CD4-positive, alpha-beta T cell (primary cell): Measurements from ENCODE around the gene PRPSAP2. TPM values are rescaled to one million over a fixed set of nuclear protein-coding genes. Genes with fewer than 3 reads are reported as not detected.
"Not testable (repeated sequence)": the region's sequence is repeated elsewhere in the genome, so short reads cannot be mapped to it uniquely, and the experiment has no call there.

Experiments used
- ATAC-seq: fragments of 200-7000 bp; cut with Tn5 transposase; one replicate; pipeline ENCODE4 v1.10.0; 2022; ENCODE audit warnings: mild to moderate bottlenecking; ENCODE audit not compliant: poor library complexity
- CTCF ChIA-PET: fragments of 350-600 bp; sonication (Branson Sonifier 250); formaldehyde crosslinking; loops from one replicate; lab custom pipeline; 2021; ENCODE audit warnings: antibody characterized with exemption, inconsistent platforms; lab: Charles Lee
- POLR2A ChIA-PET: fragments of 350-600 bp; sonication (Branson Sonifier 250); formaldehyde crosslinking; loops from one replicate; lab custom pipeline; 2021; ENCODE audit warnings: antibody characterized with exemption, inconsistent platforms; lab: Charles Lee
- DNase-seq, 14 experiments: peaks; one replicate each; pipeline ENCODE4 v3.0.0-alpha.2; 2013 to 2020; ENCODE audit warnings: mixed read lengths in 2 of 14
- H3K27ac ChIP-seq, 2 donors: one replicate each; pipeline versions ENCODE4 v1.5.1 to v1.7.0; 2013; ENCODE audit warnings: low read length in 2 of 2, low read depth in 1 of 2, mild to moderate bottlenecking in 1 of 2
- H3K27me3 ChIP-seq, 2 experiments: 1 replicate in 1 of 2; 2 replicates in 1 of 2; pipeline versions ENCODE4 v1.6.1 to v1.7.0; 2013; ENCODE audit warnings: low read length in 2 of 2, control low read depth in 1 of 2, mild to moderate bottlenecking in 1 of 2, moderate library complexity in 1 of 2; ENCODE audit not compliant: insufficient read depth in 2 of 2, control insufficient read depth in 1 of 2
- H3K36me3 ChIP-seq: one replicate; pipeline ENCODE4 v1.6.1; 2013; ENCODE audit warnings: low read length, control low read depth; ENCODE audit not compliant: insufficient read depth
- H3K4me1 ChIP-seq: one replicate; pipeline ENCODE4 v1.6.1; 2013; ENCODE audit warnings: low read length, control low read depth; ENCODE audit not compliant: insufficient read depth
- H3K4me3 ChIP-seq: one replicate; pipeline ENCODE4 v1.5.1; 2013; ENCODE audit warnings: mild to moderate bottlenecking, low read length, moderate library complexity
- H3K9me3 ChIP-seq, 2 experiments: 1 replicate in 1 of 2; 2 replicates in 1 of 2; pipeline versions ENCODE4 v1.6.1 to v1.7.0; 2013; ENCODE audit warnings: low read length in 2 of 2, mild to moderate bottlenecking in 2 of 2, control low read depth in 1 of 2, moderate library complexity in 1 of 2; ENCODE audit not compliant: control insufficient read depth in 1 of 2, insufficient read depth in 1 of 2
- H3K27ac Mint-ChIP-seq: one replicate; pipeline ENCODE4 v1.8.0; 2020; ENCODE audit warnings: mixed read lengths
- H3K27me3 Mint-ChIP-seq: one replicate; pipeline ENCODE4 v1.8.0; 2021; ENCODE audit warnings: mixed read lengths
- H3K36me3 Mint-ChIP-seq: one replicate; pipeline ENCODE4 v1.8.0; 2021; ENCODE audit warnings: low read depth, mixed read lengths
- H3K4me1 Mint-ChIP-seq: one replicate; pipeline ENCODE4 v1.8.0; 2021; ENCODE audit warnings: low read depth, mixed read lengths
- H3K4me3 Mint-ChIP-seq: one replicate; pipeline ENCODE4 v1.8.0; 2020; ENCODE audit warnings: mild to moderate bottlenecking, mixed read lengths
- H3K9me3 Mint-ChIP-seq: one replicate; pipeline ENCODE4 v1.8.0; 2020; ENCODE audit warnings: mixed read lengths
- CTCF ChIP-seq: fragments of 200-600 bp; IDR thresholded peaks from one replicate; pipeline ENCODE4 v1.8.0; 2022; ENCODE audit warnings: antibody characterized with exemption, mild to moderate bottlenecking
- intact Hi-C, 2 experiments: fragments of 100-400 bp; cut with DNase I in 1 of 2; cut with micrococcal nuclease in 1 of 2; formaldehyde crosslinking; loops; one replicate each; pipeline versions ENCODE4 v1.15.1 to v1.9.0; 2023 to 2025; cut with DNase I, micrococcal nuclease
- total RNA-seq, 174 experiments: library from RNA in 2 of 174; stranded (reverse) in 2 of 174; gene quantifications; one replicate each; pipeline ENCODE4 v1.2.3 and lab custom pipeline; 2021 to 2026

The PRPSAP2 gene
- total RNA-seq, 2 experiments from 2014 or later: 24.9 to 25.5 TPM

- no peak for ATAC-seq
- DNase-seq: peak in 3 of 14 experiments; percentile 14 to 28 (median 24)
- ChIA-PET CTCF (no interaction called here), POLR2A (no interaction called here)
- intact Hi-C loops: no loop called here
- H3K36me3 ChIP-seq: peaks cover 25% of the 10 kb centered on the region
- H3K9me3 ChIP-seq: no peaks in the 10 kb centered on the region
- H3K27me3 ChIP-seq: no peaks in the 10 kb centered on the region
- Mint-ChIP-seq H3K4me3 (peak overlapping the region; percentile 55), H3K9me3 (no peaks in the 10 kb centered on the region), H3K27ac (peak overlapping the region; percentile 81), H3K36me3 (peaks cover 45% of the 10 kb centered on the region), H3K4me1 (peaks cover 77% of the 10 kb centered on the region), H3K27me3 (no peaks in the 10 kb centered on the region)
- H3K27ac ChIP-seq: no peak overlapping the region
- TF ChIP-seq CTCF: no peak
- H3K4me3 ChIP-seq: no peak overlapping the region
- H3K4me1 ChIP-seq: peaks cover 63% of the 10 kb centered on the region
Measured at GRCh38 chr17:18921912-18922451, 64.1 kb downstream of the PRPSAP2 start.

- peaks cover 65% of the 10 kb centered on the region for H3K4me1 ChIP-seq
- CTCF ChIA-PET, H3K9me3 ChIP-seq: not testable (repeated sequence)
Measured at GRCh38 chr17:18922596-18922995, 64.7 kb downstream of the PRPSAP2 start.

GRCh38 chr17:18925187-18925586 is 67.3 kb downstream of the PRPSAP2 start:
- H3K9me3 ChIP-seq: no peaks in the 10 kb centered on the region
- no peak for TF ChIP-seq CTCF
- intact Hi-C loops: no loop called here
- no peaks in the 10 kb centered on the region for H3K27me3 Mint-ChIP-seq
- H3K36me3 ChIP-seq: peaks cover 41% of the 10 kb centered on the region
- H3K4me3 ChIP-seq: no peak overlapping the region
- H3K27ac Mint-ChIP-seq: peak overlapping the region; percentile 48
- ChIA-PET POLR2A (interaction anchor here (0.8 to 1.3 kb wide), 3 partner anchors 16 to 36 kb away, joined by 3 to 6 read pairs (median 3); no protein-coding TSS in a partner anchor), CTCF (no interaction called here)
- no peaks in the 10 kb centered on the region for H3K9me3 Mint-ChIP-seq
- H3K27ac ChIP-seq: no peak overlapping the region
- H3K36me3 Mint-ChIP-seq: peaks cover 47% of the 10 kb centered on the region
- peaks cover 55% of the 10 kb centered on the region for H3K4me1 Mint-ChIP-seq
- peaks cover 52% of the 10 kb centered on the region for H3K4me1 ChIP-seq
- peak; percentile 60 for ATAC-seq
- H3K4me3 Mint-ChIP-seq: peak overlapping the region; percentile 5
- no peaks in the 10 kb centered on the region for H3K27me3 ChIP-seq
- DNase-seq: peak in 3 of 14 experiments; percentile 27 to 37 (median 34)

More at GRCh38 chr17:18922596-18922995, 64.7 kb downstream of the PRPSAP2 start:
- H3K27ac Mint-ChIP-seq, H3K9me3 Mint-ChIP-seq, ATAC-seq, H3K27ac ChIP-seq, POLR2A ChIA-PET, H3K4me3 ChIP-seq, intact Hi-C loops, H3K4me3 Mint-ChIP-seq, H3K27me3 Mint-ChIP-seq, DNase-seq, H3K27me3 ChIP-seq: not testable (repeated sequence)
- H3K36me3 ChIP-seq: peaks cover 31% of the 10 kb centered on the region
- peaks cover 45% of the 10 kb centered on the region for H3K36me3 Mint-ChIP-seq
- peaks cover 74% of the 10 kb centered on the region for H3K4me1 Mint-ChIP-seq
